Adrenal gland (tissue), 12 donors: ENCODE data around the gene ABL1. TPM values are rescaled to one million over a fixed set of nuclear protein-coding genes. Genes with fewer than 3 reads are reported as not detected.

Experiments
- DNase-seq, 7 donors: peaks; one replicate each; pipeline ENCODE4 v3.0.0-alpha.2; 2019 to 2020
- H3K27ac ChIP-seq, 5 donors: fragments of 200-600 bp; sonication (generic) in 4 of 5; 1 replicate in 3 of 5; 2 replicates in 2 of 5; pipeline versions ENCODE4 v1.5.1 to v1.8.0; 2016 to 2020; ENCODE audit warnings: mild to moderate bottlenecking in 1 of 5
- H3K27me3 ChIP-seq: fragments of 200-600 bp; 2 replicates; pipeline ENCODE4 v1.8.0; 2021
- H3K36me3 ChIP-seq, 2 donors: fragments of 200-600 bp; replicated peaks in 1 of 2; 1 replicate in 1 of 2; 2 replicates in 1 of 2; pipeline versions ENCODE4 v1.5.1 to v1.8.0; 2018 to 2022
- H3K4me1 ChIP-seq, 2 donors: fragments of 200-600 bp; replicated peaks in 1 of 2; 1 replicate in 1 of 2; 2 replicates in 1 of 2; pipeline versions ENCODE4 v1.5.1 to v1.8.0; 2018 to 2021
- H3K4me3 ChIP-seq, 4 donors: fragments of 200-600 bp; sonication (generic) in 3 of 4; one replicate each; pipeline ENCODE4 v1.5.1; 2016 to 2018
- H3K9me3 ChIP-seq, 3 donors: fragments of 200-600 bp; sonication (generic) in 1 of 3; replicated peaks in 1 of 3; 1 replicate in 2 of 3; 2 replicates in 1 of 3; pipeline versions ENCODE4 v1.5.1 to v1.8.0; 2016 to 2021
- POLR2A ChIP-seq, 2 donors: fragments of 450-650 bp; IDR thresholded peaks; one replicate each; pipeline ENCODE4 v1.6.1; 2017; ENCODE audit warnings: antibody characterized with exemption in 2 of 2, mild to moderate bottlenecking in 2 of 2, moderate library complexity in 1 of 2
- WGBS, 4 donors: extraction: QIAGEN DNeasy Blood & Tissue Kit in 2 of 4; methylation state at CpG; one replicate each; pipeline versions ENCODE4 v1.1.5 to v1.1.7; 2013 to 2017; 5-methylcytosine and 5-hydroxymethylcytosine counted together
- intact Hi-C, 2 donors: fragments of 100-400 bp; cut with DNase I; formaldehyde crosslinking; loops; one replicate each; pipeline versions ENCODE4 v1.14.1 to v1.15.0; 2022 to 2023
- polyA plus RNA-seq, 3 donors: library from polyadenylated mRNA; stranded (reverse); fragments of 200-250 nt in 2 of 3; fragments of 350-450 nt in 1 of 3; fragmentation: Illumina TruSeq in 1 of 3; extraction: RNeasy Lipid Tissue Mini Kit (QIAGEN cat#74804) in 1 of 3; gene quantifications; one replicate each; pipeline ENCODE4 v1.2.3, GENCODE V29; 2013 to 2014
- total RNA-seq, 9 donors: library from RNA; depleted of rRNA in 4 of 9; stranded (reverse); fragments of >200 nt in 4 of 9; fragments of 120-200 nt in 1 of 9; fragmentation: NEBNext Ultra II Directional in 1 of 9; extraction: Animal tissue kit (Norgen Biotek cat#: 25700) in 1 of 9; gene quantifications; one replicate each; pipeline versions ENCODE4 v1.1.0 to v1.2.4, GENCODE V29; 2013 to 2023
- TF ChIP-seq, protein P1 (sequence below), 6 experiments: fragments of 450-650 bp in 4 of 6; fragments of 200-600 bp in 2 of 6; sonication (generic) in 1 of 6; IDR thresholded peaks; 1 replicate in 5 of 6; 2 replicates in 1 of 6; pipeline versions ENCODE4 v1.5.1 to v1.8.0; 2016 to 2021; ENCODE audit warnings: antibody characterized with exemption in 6 of 6, mild to moderate bottlenecking in 2 of 6, moderate library complexity in 1 of 6
- donor health status: healthy with polysubstance abuse.
- donor health status: Bipolar disorder and iron deficiency.
- donor health status: DM: yes; HTN: yes; CAD: no.
- donor health status: DM: no; HTN: no; CAD: no.
- donor health status: DM: no; HTN: no; CAD: no.
- donor health status: DM: yes; HTN: yes; CAD: no.

The ABL1 gene
- total and polyA plus RNA-seq, 12 donors = 27.2 to 83.2 (median 45.7) TPM

DNA sequence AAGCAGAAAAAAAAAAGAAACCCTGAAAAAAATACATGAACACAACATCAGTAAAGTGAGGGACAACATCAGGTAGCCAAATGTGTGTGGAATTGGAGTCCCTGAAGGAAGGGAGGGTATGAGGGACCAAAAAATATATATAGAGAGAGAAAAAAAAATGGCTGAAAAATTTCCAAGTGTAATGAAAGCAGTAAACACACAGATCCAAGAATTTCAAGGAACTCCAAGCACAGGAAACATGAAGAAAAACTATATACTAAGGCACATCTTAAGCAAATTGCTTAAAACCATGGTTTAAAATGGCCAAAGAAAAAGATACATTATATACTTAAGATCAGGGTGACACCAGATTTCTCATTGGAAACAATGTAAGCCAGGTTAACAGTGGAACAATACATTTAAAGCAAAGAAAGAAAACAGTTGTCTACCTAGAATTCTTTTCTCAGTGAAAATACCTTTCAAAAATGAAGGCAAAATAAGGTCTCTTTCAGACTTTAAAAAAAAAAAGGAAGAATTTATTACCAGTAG lies 24.4 kb upstream of the ABL1 start:
- Histone ChIP-seq H3K4me3 (no peak overlapping the region), H3K36me3 (no peaks in the 10 kb centered on the region), H3K27me3 (no peaks in the 10 kb centered on the region), H3K4me1 (peaks cover 0 to under 1% of the 10 kb centered on the region in 2 donors), H3K9me3 (no peaks in the 10 kb centered on the region), H3K27ac (no peak overlapping the region)
- TF ChIP-seq POLR2A (IDR thresholded peaks at IDR 0.05) = no peak
- TF ChIP-seq, protein P1, sequence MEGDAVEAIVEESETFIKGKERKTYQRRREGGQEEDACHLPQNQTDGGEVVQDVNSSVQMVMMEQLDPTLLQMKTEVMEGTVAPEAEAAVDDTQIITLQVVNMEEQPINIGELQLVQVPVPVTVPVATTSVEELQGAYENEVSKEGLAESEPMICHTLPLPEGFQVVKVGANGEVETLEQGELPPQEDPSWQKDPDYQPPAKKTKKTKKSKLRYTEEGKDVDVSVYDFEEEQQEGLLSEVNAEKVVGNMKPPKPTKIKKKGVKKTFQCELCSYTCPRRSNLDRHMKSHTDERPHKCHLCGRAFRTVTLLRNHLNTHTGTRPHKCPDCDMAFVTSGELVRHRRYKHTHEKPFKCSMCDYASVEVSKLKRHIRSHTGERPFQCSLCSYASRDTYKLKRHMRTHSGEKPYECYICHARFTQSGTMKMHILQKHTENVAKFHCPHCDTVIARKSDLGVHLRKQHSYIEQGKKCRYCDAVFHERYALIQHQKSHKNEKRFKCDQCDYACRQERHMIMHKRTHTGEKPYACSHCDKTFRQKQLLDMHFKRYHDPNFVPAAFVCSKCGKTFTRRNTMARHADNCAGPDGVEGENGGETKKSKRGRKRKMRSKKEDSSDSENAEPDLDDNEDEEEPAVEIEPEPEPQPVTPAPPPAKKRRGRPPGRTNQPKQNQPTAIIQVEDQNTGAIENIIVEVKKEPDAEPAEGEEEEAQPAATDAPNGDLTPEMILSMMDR (IDR thresholded peaks at IDR 0.05) = no peak
- intact Hi-C loops = no loop called here
- no peak for DNase-seq

DNA sequence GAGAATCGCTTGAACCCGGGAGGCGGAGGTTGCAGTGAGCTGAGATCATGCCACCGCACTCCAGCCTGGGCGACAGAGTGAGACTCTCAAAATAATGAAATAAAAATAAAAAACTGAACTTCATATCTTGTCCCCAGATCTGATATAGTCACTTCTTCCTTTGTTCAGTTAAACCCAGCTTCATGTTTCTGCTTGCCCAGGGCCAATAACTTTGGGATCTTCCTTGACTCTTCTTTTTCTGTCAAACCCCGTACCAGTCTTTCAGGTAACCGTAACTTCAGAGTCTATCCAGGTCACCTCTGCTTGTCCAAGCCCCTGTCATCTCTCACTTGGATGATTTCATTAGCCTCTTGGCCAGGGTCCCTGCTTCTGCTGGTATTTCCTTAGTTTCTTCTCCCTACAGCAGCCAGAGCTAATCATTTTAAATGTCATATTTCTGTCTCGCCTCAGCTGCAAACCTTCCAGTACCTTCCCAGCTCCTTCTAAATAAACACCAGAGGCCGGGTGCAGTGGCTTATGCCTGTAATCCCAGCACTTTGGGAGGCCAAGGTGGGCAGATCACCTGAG lies 19.7 kb upstream of the ABL1 start:
- Histone ChIP-seq H3K27me3 (no peaks in the 10 kb centered on the region), H3K9me3 (no peaks in the 10 kb centered on the region), H3K27ac (no peak overlapping the region), H3K4me1 (no peaks in the 10 kb centered on the region), H3K36me3 (no peaks in the 10 kb centered on the region), H3K4me3 (no peak overlapping the region)
- intact Hi-C loops = no loop called here
- WGBS, 4 donors = 79 to 88% (median 83%) methylated on average over 9 of the region's 9 CpGs
- TF ChIP-seq, protein P1 (IDR thresholded peaks at IDR 0.05) = no peak
- TF ChIP-seq POLR2A (IDR thresholded peaks at IDR 0.05) = no peak
- no peak for DNase-seq

DNA sequence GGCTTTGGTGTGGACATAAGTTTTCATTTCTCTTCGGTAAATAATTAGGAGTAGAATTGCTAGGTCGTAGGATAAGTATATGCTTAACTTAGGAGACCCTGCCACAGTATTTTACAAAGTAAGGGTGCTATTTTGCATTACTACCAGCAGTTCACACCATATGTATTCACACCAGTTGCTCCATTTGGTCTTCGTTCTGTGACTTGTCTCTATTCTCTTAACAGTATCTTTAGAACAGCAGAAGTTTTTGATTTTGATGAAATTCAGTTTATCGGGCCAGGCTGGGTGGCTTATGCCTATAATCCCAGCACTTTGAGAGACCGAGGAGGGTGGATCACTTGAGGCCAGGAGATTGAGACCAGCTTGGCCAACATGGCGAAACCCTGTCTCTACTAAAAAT lies 17.1 kb upstream of the ABL1 start:
- Histone ChIP-seq H3K4me3 (no peak overlapping the region), H3K27me3 (no peaks in the 10 kb centered on the region), H3K36me3 (no peaks in the 10 kb centered on the region), H3K4me1 (no peaks in the 10 kb centered on the region), H3K27ac (no peak overlapping the region), H3K9me3 (no peaks in the 10 kb centered on the region)
- 93 to 99% (median 98%) methylated on average over 6 of the region's 6 CpGs for WGBS, 4 donors
- intact Hi-C loops = no loop called here
- no peak for DNase-seq
- no peak for TF ChIP-seq POLR2A (IDR thresholded peaks at IDR 0.05)
- TF ChIP-seq, protein P1 (IDR thresholded peaks at IDR 0.05) = no peak

DNA sequence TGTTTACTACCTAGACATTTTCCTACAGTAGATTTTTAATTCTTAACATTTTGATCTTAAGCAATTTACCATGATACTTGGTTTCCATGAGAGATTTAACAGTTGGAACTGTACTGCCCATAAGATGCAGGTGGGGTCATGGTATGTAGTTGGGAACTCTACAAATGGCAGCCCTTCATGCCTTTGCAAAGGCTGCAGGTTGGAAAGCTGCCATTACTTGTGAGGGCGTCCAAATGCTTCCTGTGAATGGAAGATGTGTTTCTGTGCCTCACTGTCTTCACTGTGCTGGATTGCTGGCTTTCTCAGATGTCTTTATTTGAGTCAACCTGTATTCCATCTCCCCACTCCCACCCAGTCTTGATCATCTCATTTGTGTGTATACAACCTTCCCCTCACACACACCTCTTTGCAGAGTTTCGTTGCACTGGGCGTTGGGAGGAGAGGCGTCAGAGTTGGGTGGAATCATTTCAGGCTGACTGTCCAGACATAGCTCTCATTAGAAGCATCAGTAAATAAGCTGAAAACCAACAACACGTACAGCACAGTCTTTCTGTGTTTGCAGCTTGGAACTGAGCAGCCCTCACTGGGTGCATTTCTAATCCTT lies 14.8 kb upstream of the ABL1 start:
- Histone ChIP-seq H3K4me3 (no peak overlapping the region), H3K36me3 (no peaks in the 10 kb centered on the region), H3K27me3 (no peaks in the 10 kb centered on the region), H3K9me3 (no peaks in the 10 kb centered on the region), H3K27ac (no peak overlapping the region), H3K4me1 (peaks cover 8 to 13% of the 10 kb centered on the region in 2 donors)
- intact Hi-C loops = no loop called here
- no peak for TF ChIP-seq POLR2A (IDR thresholded peaks at IDR 0.05)
- TF ChIP-seq, protein P1 (IDR thresholded peaks at IDR 0.05) = no peak
- WGBS, 4 donors = 85 to 89% (median 87%) methylated on average over 5 of the region's 5 CpGs
- DNase-seq = no peak
